Common myeloid progenitor, CD34-positive (primary cell): ENCODE results near the gene ZFPM1.

ENCODE experiments used
- CTCF ChIA-PET: fragments of 350-600 bp; sonication (Branson Sonifier 250); formaldehyde crosslinking; loops from one replicate; lab custom pipeline; 2021; ENCODE audit warnings: antibody characterized with exemption; lab: Charles Lee
- POLR2A ChIA-PET: fragments of 350-600 bp; sonication (Branson Sonifier 250); formaldehyde crosslinking; loops from one replicate; lab custom pipeline; 2021; ENCODE audit warnings: antibody characterized with exemption; lab: Charles Lee
- DNase-seq, 3 donors: peaks; one replicate each; pipeline versions ENCODE4 v3.0.0 to v3.0.0-alpha.2; 2013
- H3K27ac ChIP-seq, 2 experiments: 1 replicate in 1 of 2; 2 replicates in 1 of 2; pipeline ENCODE4 v1.7.0; 2013; ENCODE audit warnings: inconsistent platforms in 2 of 2, low read length in 2 of 2, mild to moderate bottlenecking in 2 of 2, low read depth in 1 of 2, moderate library complexity in 1 of 2; ENCODE audit not compliant: severe bottlenecking in 2 of 2, insufficient read depth in 1 of 2, poor library complexity in 1 of 2
- H3K27me3 ChIP-seq, 5 experiments: replicated peaks in 2 of 5; 1 replicate in 3 of 5; 2 replicates in 2 of 5; pipeline versions ENCODE4 v1.6.1 to v1.7.0; 2013; ENCODE audit warnings: low read length in 4 of 5, mild to moderate bottlenecking in 2 of 5, moderate library complexity in 2 of 5, inconsistent platforms in 1 of 5; ENCODE audit not compliant: insufficient read depth in 5 of 5, control insufficient read depth in 4 of 5
- H3K36me3 ChIP-seq, 4 experiments: 1 replicate in 2 of 4; 2 replicates in 2 of 4; pipeline versions ENCODE4 v1.6.1 to v1.7.0; 2013; ENCODE audit warnings: low read length in 3 of 4, control low read depth in 1 of 4, mild to moderate bottlenecking in 1 of 4; ENCODE audit not compliant: control insufficient read depth in 4 of 4, insufficient read depth in 4 of 4
- H3K4me1 ChIP-seq, 4 experiments: 1 replicate in 3 of 4; 2 replicates in 1 of 4; pipeline versions ENCODE4 v1.6.1 to v1.7.1; 2013; ENCODE audit warnings: low read length in 3 of 4, mild to moderate bottlenecking in 3 of 4, control low read depth in 1 of 4, inconsistent platforms in 1 of 4, moderate library complexity in 1 of 4; ENCODE audit not compliant: control insufficient read depth in 4 of 4, insufficient read depth in 4 of 4; ENCODE audit errors: control extremely low read depth in 1 of 4
- H3K4me3 ChIP-seq, 7 experiments: 1 replicate in 4 of 7; 2 replicates in 3 of 7; pipeline versions ENCODE4 v1.5.1 to v1.7.0; 2013; ENCODE audit warnings: mild to moderate bottlenecking in 7 of 7, low read length in 6 of 7, moderate library complexity in 6 of 7, inconsistent platforms in 2 of 7, low read depth in 2 of 7, control low read depth in 1 of 7; ENCODE audit not compliant: insufficient read depth in 4 of 7, control insufficient read depth in 1 of 7; ENCODE audit errors: extremely low read depth in 1 of 7
- H3K9me3 ChIP-seq, 5 experiments: 1 replicate in 4 of 5; 2 replicates in 1 of 5; pipeline versions ENCODE4 v1.6.1 to v1.7.1; 2013; ENCODE audit warnings: low read length in 4 of 5, mild to moderate bottlenecking in 2 of 5, inconsistent platforms in 1 of 5, low read depth in 1 of 5, moderate library complexity in 1 of 5; ENCODE audit not compliant: control insufficient read depth in 4 of 5, insufficient read depth in 2 of 5; ENCODE audit errors: control extremely low read depth in 1 of 5
- WGBS: methylation state at CpG from one replicate; pipeline ENCODE4 v1.1.5; 2013; ENCODE audit not compliant: insufficient coverage; 5-methylcytosine and 5-hydroxymethylcytosine counted together

Gene ZFPM1

GRCh38 chr16:88453611-88454522, 787 bp downstream of the ZFPM1 start:
- ChIA-PET POLR2A (interaction anchor here (1.4 to 2.7 kb wide), 2 partner anchors 12 to 18 kb away, joined by 3 to 18 read pairs; no protein-coding TSS in a partner anchor), CTCF (interaction anchor here (0.6 to 1.2 kb wide), 3 partner anchors 41 to 226 kb away, joined by 3 read pairs; no protein-coding TSS in a partner anchor)
- Histone ChIP-seq H3K4me3 (peak overlapping the region; percentile 49 to 86 (median 74)), H3K9me3 (no peaks in the 10 kb centered on the region), H3K27ac (peak overlapping the region; percentile 33 to 77), H3K36me3 (no peaks in the 10 kb centered on the region), H3K4me1 (peaks cover 0 to 70% (median 66%) of the 10 kb centered on the region in 4 experiments), H3K27me3 (no peaks in the 10 kb centered on the region)
- WGBS = under 1% methylated on average over 53 of the region's 89 CpGs
- peak in 2 of 3 donors; percentile 44 to 56 for DNase-seq

DNA sequence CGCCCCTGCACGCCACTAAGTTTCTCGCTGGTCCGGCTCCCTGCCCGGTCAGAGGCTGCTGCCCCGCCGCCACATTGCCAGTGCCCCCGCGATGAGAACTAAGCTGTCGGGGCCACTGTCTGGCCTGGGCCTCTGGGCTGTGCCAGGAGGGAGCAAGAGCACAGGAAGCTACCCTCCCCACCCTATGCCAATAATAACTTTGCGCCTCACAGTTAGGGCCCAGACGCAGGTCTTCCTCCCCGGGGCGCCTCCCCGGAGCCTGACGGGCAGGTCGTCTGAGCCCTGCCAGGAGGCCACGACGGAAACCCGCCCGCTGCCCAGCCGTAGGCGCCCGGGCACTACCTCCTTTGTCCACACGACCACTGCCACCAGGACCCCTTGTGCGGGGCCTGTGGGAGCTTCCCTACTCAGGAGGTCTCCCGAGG, 1.5 kb downstream of the ZFPM1 start:
- Histone ChIP-seq H3K4me3 (peak overlapping the region; percentile 49 to 86 (median 74)), H3K9me3 (no peaks in the 10 kb centered on the region), H3K36me3 (no peaks in the 10 kb centered on the region), H3K4me1 (peaks cover 2 to 68% (median 65%) of the 10 kb centered on the region in 4 experiments), H3K27ac (peak overlapping the region; percentile 50 to 77), H3K27me3 (no peaks in the 10 kb centered on the region)
- 2% methylated on average over 18 of the region's 27 CpGs for WGBS
- CTCF ChIA-PET = interaction anchor here (0.6 to 1.2 kb wide), 3 partner anchors 40 to 226 kb away, joined by 3 read pairs; no protein-coding TSS in a partner anchor
- POLR2A ChIA-PET = interaction anchor here (0.7 to 2.7 kb wide), 4 partner anchors 11 to 24 kb away, joined by 3 to 18 read pairs (median 3); no protein-coding TSS in a partner anchor
- no peak for DNase-seq

- Histone ChIP-seq H3K27ac (peak overlapping the region; percentile 33 to 76), H3K36me3 (no peaks in the 10 kb centered on the region), H3K4me1 (peaks cover 2 to 77% (median 72%) of the 10 kb centered on the region in 4 experiments), H3K4me3 (peak overlapping the region; percentile 26 to 86 (median 61)), H3K27me3 (no peaks in the 10 kb centered on the region), H3K9me3 (no peaks in the 10 kb centered on the region)
- DNase-seq = peak; percentile 92 to 96 (median 96)
- ChIA-PET CTCF (interaction anchor here (1.2 kb wide), 1 partner anchor 39 kb away, joined by 3 read pairs; no protein-coding TSS in a partner anchor), POLR2A (interaction anchor here (0.6 to 2.7 kb wide), 5 partner anchors 10 to 539 kb away, joined by 3 to 18 read pairs (median 3); no protein-coding TSS in a partner anchor)
- under 1% methylated on average over 49 of the region's 68 CpGs for WGBS
Measured at GRCh38 chr16:88455610-88456355, 2.7 kb downstream of the ZFPM1 start.

- Histone ChIP-seq H3K4me3 (peak overlapping the region in 6 of 7 experiments; percentile 43 to 86 (median 66)), H3K27me3 (no peaks in the 10 kb centered on the region), H3K27ac (peak overlapping the region; percentile 33 to 76), H3K4me1 (peaks cover 2 to 80% (median 76%) of the 10 kb centered on the region in 4 experiments), H3K9me3 (no peaks in the 10 kb centered on the region), H3K36me3 (no peaks in the 10 kb centered on the region)
- CTCF ChIA-PET = interaction anchor here (0.7 to 1.5 kb wide), 2 partner anchors 10 to 50 kb away, joined by 3 to 5 read pairs; no protein-coding TSS in a partner anchor
- WGBS = 69% methylated on average over 11 of the region's 14 CpGs
- POLR2A ChIA-PET = interaction anchor here (1.2 to 2.7 kb wide), 3 partner anchors 9 to 490 kb away, joined by 3 to 18 read pairs (median 4); no protein-coding TSS in a partner anchor
- peak in 2 of 3 donors; percentile 78 to 87 for DNase-seq
Measured at GRCh38 chr16:88456356-88457292, 3.5 kb downstream of the ZFPM1 start.

DNA sequence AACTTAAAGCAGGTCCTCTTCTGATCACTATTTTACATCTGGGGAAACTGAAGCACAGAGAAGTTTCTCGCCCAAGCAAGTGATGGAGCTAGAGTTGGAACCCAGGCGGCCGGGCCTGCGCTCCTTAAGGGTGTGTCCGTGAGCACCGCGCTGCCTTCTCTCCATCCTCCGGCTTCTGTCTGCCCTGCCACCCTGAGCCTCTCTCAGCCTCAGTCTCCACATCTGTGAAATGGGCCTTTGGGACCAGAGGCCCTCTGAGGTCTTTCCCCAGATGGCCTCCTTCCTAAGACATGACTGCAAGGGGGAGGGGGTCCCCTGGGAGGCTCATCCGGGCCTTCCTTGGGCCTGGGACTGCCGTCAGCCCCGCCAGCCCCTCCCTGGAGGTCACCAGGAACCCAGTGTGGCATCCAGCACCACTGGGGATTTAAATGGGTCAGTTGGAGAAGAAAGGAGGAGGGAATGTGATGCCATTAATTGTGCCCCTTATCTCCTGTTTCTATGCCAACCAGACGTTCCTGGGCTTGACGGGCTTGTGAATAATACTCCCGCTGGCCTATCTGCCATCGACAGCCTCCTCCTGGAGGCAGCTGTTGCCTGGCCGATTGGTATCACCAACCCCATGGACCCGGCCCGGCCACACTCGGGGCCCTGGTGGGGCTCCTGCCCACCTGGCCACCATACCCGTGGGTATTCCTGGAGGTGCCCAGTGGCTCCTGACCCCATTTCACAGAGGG, 5.1 kb downstream of the ZFPM1 start:
- DNase-seq = peak in 2 of 3 donors; percentile 54 to 71
- Histone ChIP-seq H3K36me3 (peaks cover 0 to 2% (median 0%) of the 10 kb centered on the region in 4 experiments), H3K4me3 (no peak overlapping the region), H3K27me3 (no peaks in the 10 kb centered on the region), H3K4me1 (peaks cover 2 to 86% (median 83%) of the 10 kb centered on the region in 4 experiments), H3K27ac (no peak overlapping the region), H3K9me3 (no peaks in the 10 kb centered on the region)
- ChIA-PET CTCF (interaction anchor here (1.0 to 1.1 kb wide), 2 partner anchors 9 to 15 kb away, joined by 3 to 4 read pairs; no protein-coding TSS in a partner anchor), POLR2A (no interaction called here)
- WGBS = 82% methylated on average over 17 of the region's 20 CpGs
